Cardiac muscle cell (in vitro differentiated cells and primary cell): ENCODE data around the gene DLG5. TPM values are rescaled to one million over a fixed set of nuclear protein-coding genes. Genes with fewer than 3 reads are reported as not detected.
A peak's percentile ranks its signal among the peaks of the same experiment; 100 is the strongest.

Source experiments
- DNase-seq, 2 donors: peaks; one replicate each; pipeline versions ENCODE4 v3.0.0 to v3.0.0-alpha.2; 2010 to 2017; ENCODE audit warnings: low read depth in 1 of 2, low spot score in 1 of 2
- H3K27ac ChIP-seq: fragments of 200-600 bp; sonication (generic); 2 replicates; pipeline ENCODE4 v1.5.1; 2016
- H3K27me3 ChIP-seq: fragments of 200-600 bp; sonication (generic); 2 replicates; pipeline ENCODE4 v1.6.0; 2016; ENCODE audit warnings: control low read depth
- H3K36me3 ChIP-seq: fragments of 200-600 bp; sonication (generic); 2 replicates; pipeline ENCODE4 v1.5.1; 2016; ENCODE audit warnings: control low read depth
- H3K4me1 ChIP-seq: fragments of 200-600 bp; sonication (generic); 2 replicates; pipeline ENCODE4 v1.8.1; 2017; ENCODE audit warnings: low read depth, mild to moderate bottlenecking, mixed run types
- H3K4me3 ChIP-seq: fragments of 200-600 bp; sonication (generic); 2 replicates; pipeline ENCODE4 v1.5.1; 2016; ENCODE audit warnings: mild to moderate bottlenecking
- H3K9me3 ChIP-seq: fragments of 200-600 bp; sonication (generic); 2 replicates; pipeline ENCODE4 v1.5.1; 2017; ENCODE audit warnings: low read depth, mild to moderate bottlenecking, control low read depth
- CTCF ChIP-seq: IDR thresholded peaks from 2 replicates; pipeline ENCODE4 v1.5.1; 2012; ENCODE audit warnings: low read depth, mild to moderate bottlenecking, low read length
- polyA plus RNA-seq: library from polyadenylated mRNA; unstranded; fragments of >200 nt; fragmentation: Nextera tagmentation; extraction: Ambion mirVana; gene quantifications from 2 replicates; pipeline ENCODE4 v1.2.1, GENCODE V29; 2016
- total RNA-seq: library from RNA; depleted of rRNA; stranded (reverse); fragments of >200 nt; gene quantifications from 2 replicates; pipeline ENCODE4 v1.2.3, GENCODE V29; 2016

DLG5 gene
- total and polyA plus RNA-seq, 2 experiments from 2014 or later: 20.3 to 64.4 TPM

- TF ChIP-seq CTCF: no peak
- H3K4me3 ChIP-seq: no peak overlapping the region
- H3K36me3 ChIP-seq: no peaks in the 10 kb centered on the region
- no peaks in the 10 kb centered on the region for H3K9me3 ChIP-seq
- H3K27me3 ChIP-seq: no peaks in the 10 kb centered on the region
- DNase-seq: no peak
- peaks cover 25% of the 10 kb centered on the region for H3K4me1 ChIP-seq
- H3K27ac ChIP-seq: no peak overlapping the region
Measured at GRCh38 chr10:77845451-77845850, 81.1 kb downstream of the DLG5 start.

DNA sequence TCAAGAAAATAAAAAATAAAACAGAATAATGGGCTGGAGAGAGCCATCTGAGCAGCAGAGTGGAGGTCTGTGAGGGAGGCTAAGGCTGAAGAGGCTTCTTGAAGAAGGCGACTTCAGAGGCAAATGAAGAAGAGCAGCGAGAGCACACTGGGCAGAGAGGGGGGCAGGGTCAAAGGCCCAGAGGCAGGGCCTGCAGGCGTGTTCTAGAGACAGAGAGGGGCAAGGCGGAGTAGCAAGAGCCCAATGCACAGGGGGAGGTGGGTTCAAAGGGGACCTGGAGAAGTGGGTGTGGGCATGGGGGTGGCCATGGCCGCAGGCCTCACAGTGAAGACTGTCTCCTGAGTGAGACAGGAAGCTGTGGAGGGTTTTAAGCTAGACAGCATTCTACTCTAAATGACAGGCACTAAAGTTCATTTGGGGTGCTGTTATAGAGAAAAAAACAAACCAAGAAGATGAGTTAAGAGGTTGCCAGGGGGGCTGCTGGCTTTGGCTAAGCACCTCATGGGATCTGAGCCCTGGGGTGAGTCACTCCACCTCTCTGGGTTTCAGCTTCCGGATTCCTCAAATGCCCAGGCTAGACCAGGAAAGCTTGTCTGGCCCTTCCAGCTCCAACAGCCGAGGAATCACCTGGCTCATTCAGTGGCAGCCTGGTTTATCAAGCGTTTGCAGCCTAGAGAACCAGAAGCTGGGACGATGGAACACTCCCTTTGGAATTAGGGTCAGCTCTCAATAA is 81.7 kb downstream of the DLG5 start:
- Histone ChIP-seq H3K4me1 (peaks cover 26% of the 10 kb centered on the region), H3K9me3 (no peaks in the 10 kb centered on the region), H3K27ac (no peak overlapping the region), H3K4me3 (no peak overlapping the region), H3K27me3 (no peaks in the 10 kb centered on the region), H3K36me3 (no peaks in the 10 kb centered on the region)
- DNase-seq: peak in 1 of 2 donors; percentile 76
- no peak for TF ChIP-seq CTCF

- TF ChIP-seq CTCF: no peak
- H3K9me3 ChIP-seq: no peaks in the 10 kb centered on the region
- no peaks in the 10 kb centered on the region for H3K36me3 ChIP-seq
- no peak overlapping the region for H3K4me3 ChIP-seq
- peaks cover 30% of the 10 kb centered on the region for H3K4me1 ChIP-seq
- no peak overlapping the region for H3K27ac ChIP-seq
- DNase-seq: no peak
- no peaks in the 10 kb centered on the region for H3K27me3 ChIP-seq
Measured at GRCh38 chr10:77844177-77844576, 82.4 kb downstream of the DLG5 start.

DNA sequence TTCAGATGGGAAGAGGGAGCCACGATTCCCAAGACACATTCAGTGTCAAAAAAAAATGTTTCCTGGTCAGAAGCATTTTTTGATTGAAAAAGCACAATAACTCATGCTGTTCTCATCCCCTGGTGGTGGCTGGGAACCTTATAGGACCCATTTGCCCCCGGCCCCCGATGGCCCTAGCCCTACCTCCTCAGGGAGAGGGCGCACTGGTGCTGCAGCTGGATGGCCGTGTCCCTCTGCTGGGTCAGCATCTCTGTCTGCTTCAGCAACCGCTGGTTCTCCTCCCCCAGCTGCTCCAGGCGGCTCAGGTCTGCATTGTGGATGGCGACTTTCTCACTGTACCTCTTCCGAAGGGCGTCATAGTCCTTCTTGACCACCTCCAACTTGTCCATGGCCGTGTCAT is 83.3 kb downstream of the DLG5 start:
- Histone ChIP-seq H3K27ac (no peak overlapping the region), H3K27me3 (no peaks in the 10 kb centered on the region), H3K36me3 (no peaks in the 10 kb centered on the region), H3K4me1 (peaks cover 27% of the 10 kb centered on the region), H3K9me3 (no peaks in the 10 kb centered on the region), H3K4me3 (no peak overlapping the region)
- no peak for DNase-seq
- no peak for TF ChIP-seq CTCF

GRCh38 chr10:77842652-77843212 is 83.8 kb downstream of the DLG5 start:
- Histone ChIP-seq H3K4me3 (no peak overlapping the region), H3K36me3 (no peaks in the 10 kb centered on the region), H3K27me3 (no peaks in the 10 kb centered on the region), H3K4me1 (peaks cover 32% of the 10 kb centered on the region), H3K9me3 (no peaks in the 10 kb centered on the region), H3K27ac (no peak overlapping the region)
- no peak for DNase-seq
- no peak for TF ChIP-seq CTCF
